NCI-H510A (cell line): ENCODE data around the gene MYOG.

Experiments used
- DNase-seq: peaks from one replicate; lab custom pipeline; 2025; lab: John Stamatoyannopoulos, UW

Gene MYOG

GRCh38 chr1:203072002-203072602, 13.7 kb downstream of the MYOG start:
- DNase-seq, result no peak

- DNase-seq, result no peak
Observed at GRCh38 chr1:203069030-203069747, 16.6 kb downstream of the MYOG start.

- DNase-seq, result no peak
Observed at GRCh38 chr1:203066965-203067364, 18.8 kb downstream of the MYOG start.

GRCh38 chr1:203065986-203066385, 19.8 kb downstream of the MYOG start:
- no peak for DNase-seq

GRCh38 chr1:203065191-203065590, 20.6 kb downstream of the MYOG start:
- DNase-seq, result no peak

GRCh38 chr1:203063287-203063686, 22.5 kb downstream of the MYOG start:
- DNase-seq, result no peak

- no peak for DNase-seq
Observed at GRCh38 chr1:203060115-203060514, 25.7 kb downstream of the MYOG start.

- DNase-seq, result no peak
Observed at GRCh38 chr1:203059485-203059884, 26.3 kb downstream of the MYOG start.

- DNase-seq, result no peak
Observed at GRCh38 chr1:203058676-203058935, 27.2 kb downstream of the MYOG start.

GRCh38 chr1:203057911-203058675, 27.7 kb downstream of the MYOG start:
- no peak for DNase-seq

- DNase-seq, result no peak
Observed at GRCh38 chr1:203056516-203056915, 29.3 kb downstream of the MYOG start.

- DNase-seq, result no peak
Observed at GRCh38 chr1:203056012-203056411, 29.8 kb downstream of the MYOG start.

- no peak for DNase-seq
Observed at GRCh38 chr1:203055161-203055799, 30.5 kb downstream of the MYOG start.

- DNase-seq, result no peak
Observed at GRCh38 chr1:203054642-203055041, 31.2 kb downstream of the MYOG start.

- no peak for DNase-seq
Observed at GRCh38 chr1:203054184-203054583, 31.6 kb downstream of the MYOG start.

GRCh38 chr1:203052601-203053000, 33.2 kb downstream of the MYOG start:
- DNase-seq, result no peak

- DNase-seq, result peak; percentile 34
Observed at GRCh38 chr1:203051841-203052324, 33.9 kb downstream of the MYOG start.

- no peak for DNase-seq
Observed at GRCh38 chr1:203050826-203051225, 35.0 kb downstream of the MYOG start.

- DNase-seq, result no peak
Observed at GRCh38 chr1:203049576-203050180, 36.1 kb downstream of the MYOG start.

GRCh38 chr1:203049077-203049476, 36.7 kb downstream of the MYOG start:
- no peak for DNase-seq

- peak; percentile 85 for DNase-seq
Observed at GRCh38 chr1:203048555-203049051, 37.2 kb downstream of the MYOG start.

- peak; percentile 57 for DNase-seq
Observed at GRCh38 chr1:203048086-203048485, 37.7 kb downstream of the MYOG start.
